HepG2 (cell line): Measurements from ENCODE around the gene LYRM4. TPM values are rescaled to one million over a fixed set of nuclear protein-coding genes. Genes with fewer than 3 reads are reported as not detected.
A peak's percentile ranks its signal among the peaks of the same experiment; 100 is the strongest.

Source experiments
- ATAC-seq: fragments of 200-7000 bp; cut with Tn5 transposase; 3 replicates; pipeline ENCODE4 v1.9.1; 2020; ENCODE audit warnings: mild to moderate bottlenecking, moderate library complexity
- BruUV-seq: library from RNA; stranded (reverse); fragments of 400-500 nt; replicated peaks from 2 replicates; lab custom pipeline; 2021; lab: Mats Ljungman, UMichigan
- CTCF ChIA-PET: fragments of 300-600 bp; formaldehyde crosslinking; extraction: SDS; loops from one replicate; lab custom pipeline; 2021; ENCODE audit warnings: low total read pairs, inconsistent platforms, low intra/inter-chr PET ratio; lab: Yijun Ruan, JAX
- POLR2A ChIA-PET: fragments of 350-600 bp; sonication (Branson Sonifier 250); formaldehyde crosslinking; loops from one replicate; lab custom pipeline; 2020; ENCODE audit warnings: antibody characterized with exemption, inconsistent platforms; lab: Yijun Ruan, JAX
- DNase-seq: peaks from one replicate; pipeline ENCODE4 v3.0.0-alpha.2; 2015; ENCODE audit warnings: low spot score
- FAIRE-seq: peaks from 3 replicates; lab custom pipeline; 2011; peaks lifted over from hg19 to GRCh38; lab: Jason Lieb, UNC
- H2AFZ ChIP-seq: one replicate; pipeline ENCODE4 v1.6.1; 2011; ENCODE audit warnings: low read length, inconsistent platforms
- H3K27ac ChIP-seq: fragments of 300-600 bp; 3 replicates; pipeline ENCODE4 v1.8.0; 2011; ENCODE audit warnings: mixed run types, mild to moderate bottlenecking, mixed read lengths, low read length, inconsistent platforms; ENCODE audit not compliant: insufficient read depth; ENCODE audit errors: extremely low read length
- H3K27me3 ChIP-seq, 2 experiments: fragments of 200-600 bp in 1 of 2; 2 replicates in 1 of 2; 3 replicates in 1 of 2; pipeline versions ENCODE4 v1.6.0 to v1.8.0; 2011; ENCODE audit warnings: low read length in 2 of 2, mild to moderate bottlenecking in 2 of 2, moderate library complexity in 2 of 2, inconsistent platforms in 1 of 2; ENCODE audit not compliant: insufficient read depth in 2 of 2, control insufficient read depth in 1 of 2
- H3K36me3 ChIP-seq, 2 experiments: fragments of 200-600 bp in 1 of 2; replicated peaks in 1 of 2; 2 replicates in 1 of 2; 3 replicates in 1 of 2; pipeline versions ENCODE4 v1.5.1 to v1.8.0; 2011; ENCODE audit warnings: low read length in 2 of 2, inconsistent platforms in 1 of 2; ENCODE audit not compliant: insufficient read depth in 2 of 2, control insufficient read depth in 1 of 2
- H3K4me1 ChIP-seq: 2 replicates; pipeline ENCODE4 v1.5.1; 2012; ENCODE audit warnings: low read length, inconsistent platforms; ENCODE audit not compliant: insufficient read depth
- H3K4me2 ChIP-seq: 2 replicates; pipeline ENCODE4 v1.6.0; 2011; ENCODE audit warnings: low read depth, low read length, inconsistent platforms
- H3K4me3 ChIP-seq, 3 experiments: fragments of 200-600 bp in 1 of 3; sonication (generic), shearing (Covaris generic) in 1 of 3; replicated peaks in 1 of 3; 2 replicates each; pipeline ENCODE4 v1.5.1; 2011 to 2016; ENCODE audit warnings: low read length in 3 of 3, inconsistent platforms in 2 of 3, low read depth in 2 of 3, mild to moderate bottlenecking in 2 of 3, control low read depth in 1 of 3, mixed read lengths in 1 of 3; ENCODE audit not compliant: insufficient read depth in 1 of 3
- H3K79me2 ChIP-seq: one replicate; pipeline ENCODE4 v1.6.1; 2011; ENCODE audit warnings: low read length, inconsistent platforms; ENCODE audit not compliant: insufficient read depth
- H3K9ac ChIP-seq: 2 replicates; pipeline ENCODE4 v1.6.0; 2011; ENCODE audit warnings: mild to moderate bottlenecking, low read depth, low read length, inconsistent platforms; ENCODE audit not compliant: insufficient read depth
- H3K9me3 ChIP-seq: 2 replicates; pipeline ENCODE4 v1.5.1; 2012; ENCODE audit warnings: mild to moderate bottlenecking, low read length
- H4K20me1 ChIP-seq: 2 replicates; pipeline ENCODE4 v1.6.0; 2011; ENCODE audit warnings: inconsistent platforms, mild to moderate bottlenecking, low read length, moderate library complexity; ENCODE audit not compliant: insufficient read depth
- CBX2 ChIP-seq, 2 experiments: fragments of 200-600 bp in 1 of 2; sonication (generic); formaldehyde crosslinking in 1 of 2; IDR thresholded peaks; 2 replicates each; pipeline versions ENCODE4 v1.7.0 to v1.8.1; 2018 to 2022; ENCODE audit warnings: low read depth in 2 of 2, low read length in 1 of 2, mild to moderate bottlenecking in 1 of 2, missing genetic modification reagents in 1 of 2
- CC2D1A ChIP-seq: sonication (generic); formaldehyde crosslinking; IDR thresholded peaks from 2 replicates; pipeline ENCODE4 v1.8.1; 2023; ENCODE audit warnings: mild to moderate bottlenecking, missing genetic modification reagents
- CEBPB ChIP-seq: IDR thresholded peaks from 2 replicates; pipeline ENCODE4 v1.6.1; 2011; ENCODE audit warnings: low read depth, low read length, improper control_type of control experiment, borderline replicate concordance
- CEBPG ChIP-seq: IDR thresholded peaks from 2 replicates; pipeline ENCODE4 v1.6.1; 2016
- ELF3 ChIP-seq: IDR thresholded peaks from 2 replicates; pipeline ENCODE4 v1.6.1; 2016; ENCODE audit warnings: missing genetic modification reagents, missing compliant biosample characterization
- FOXO1 ChIP-seq: sonication (generic); formaldehyde crosslinking; IDR thresholded peaks from 2 replicates; pipeline ENCODE4 v1.4.0; 2020; ENCODE audit warnings: missing genetic modification reagents
- ISL2 ChIP-seq: sonication (generic); formaldehyde crosslinking; IDR thresholded peaks from 2 replicates; pipeline ENCODE4 v1.5.0; 2020; ENCODE audit warnings: missing genetic modification reagents
- RERE ChIP-seq: IDR thresholded peaks from 2 replicates; pipeline ENCODE4 v1.6.1; 2016; ENCODE audit warnings: low read depth, missing genetic modification reagents, missing compliant biosample characterization
- REXO4 ChIP-seq: sonication (generic); formaldehyde crosslinking; IDR thresholded peaks from 2 replicates; pipeline ENCODE4 v1.8.0; 2022; ENCODE audit warnings: missing genetic modification reagents, mild to moderate bottlenecking, borderline replicate concordance
- SAP130 ChIP-seq: IDR thresholded peaks from 2 replicates; pipeline ENCODE4 v1.6.1; 2016; ENCODE audit warnings: low read depth
- TFE3 ChIP-seq: IDR thresholded peaks from 2 replicates; pipeline ENCODE4 v1.6.1; 2016
- XRCC5 ChIP-seq: fragments of 200-400 bp; formaldehyde crosslinking; optimal IDR thresholded peaks from 2 replicates; pipeline ENCODE3; 2017; ENCODE audit warnings: mild to moderate bottlenecking, low read length
- ZBTB43 ChIP-seq: sonication (generic); formaldehyde crosslinking; conservative IDR thresholded peaks from 2 replicates; pipeline ENCODE4 v1.4.0; 2020; ENCODE audit warnings: missing genetic modification reagents
- ZNF207 ChIP-seq: fragments of 450-650 bp; IDR thresholded peaks from 2 replicates; pipeline ENCODE4 v1.6.1; 2016; ENCODE audit warnings: antibody characterized with exemption, borderline replicate concordance
- ZNF292 ChIP-seq: sonication (generic); formaldehyde crosslinking; IDR thresholded peaks from 2 replicates; pipeline ENCODE4 v1.8.1; 2022; ENCODE audit warnings: mild to moderate bottlenecking, low read depth, missing genetic modification reagents, borderline replicate concordance
- ZNF33B ChIP-seq: sonication (generic); formaldehyde crosslinking; IDR thresholded peaks from 2 replicates; pipeline ENCODE4 v1.5.1; 2020; ENCODE audit warnings: mild to moderate bottlenecking, missing genetic modification reagents
- ZNF441 ChIP-seq: sonication (generic); formaldehyde crosslinking; IDR thresholded peaks from 2 replicates; pipeline ENCODE4 v1.7.0; 2021; ENCODE audit warnings: missing genetic modification reagents, borderline replicate concordance
- ZNF644 ChIP-seq: IDR thresholded peaks from 2 replicates; pipeline ENCODE4 v1.6.1; 2016; ENCODE audit warnings: low read depth
- ZNF7 ChIP-seq: IDR thresholded peaks from 2 replicates; pipeline ENCODE4 v1.6.1; 2016; ENCODE audit warnings: missing biosample characterization, missing genetic modification reagents
- WGBS: methylation state at CpG from one replicate; pipeline ENCODE4 v1.1.6; 2017; ENCODE audit warnings: low lambda C conversion rate; 5-methylcytosine and 5-hydroxymethylcytosine counted together
- in situ Hi-C: cut with HindIII; loops from 2 replicates; pipeline ENCODE4 v1.10.0; 2017; ENCODE audit warnings: low pct_unique_long_range_greater_than_20kb; ENCODE audit not compliant: extremely low pct_ligation_motif_present
- intact Hi-C: fragments of 100-400 bp; cut with micrococcal nuclease; formaldehyde crosslinking; loops from one replicate; pipeline ENCODE4 v1.10.0; 2022; ENCODE audit not compliant: unreplicated experiment
- polyA plus RNA-seq, 8 experiments: library from polyadenylated mRNA; depleted of rRNA in 3 of 8; stranded (reverse) in 7 of 8; unstranded in 1 of 8; fragments of >200 nt; fragmentation: Illumina TruSeq in 4 of 8; extraction: Trizol in 4 of 8; gene quantifications; 2 replicates each; pipeline versions ENCODE4 v1.2.1 to v1.2.3, GENCODE V29; 2011 to 2016; ENCODE audit warnings: low read depth in 4 of 8, missing spikeins in 1 of 8, mixed read lengths in 1 of 8; ENCODE audit not compliant: insufficient read depth in 1 of 8
- total RNA-seq, 5 experiments: library from RNA; depleted of rRNA; stranded (reverse); fragments of >200 nt; fragmentation: Illumina TruSeq; extraction: Trizol; gene quantifications; 2 replicates each; pipeline ENCODE4 v1.2.3, GENCODE V29; 2016; ENCODE audit warnings: low read depth in 1 of 5

The LYRM4 gene
- total and polyA plus RNA-seq, 2 of the 13 experiments (the other 11 are each of a cell fraction or from before 2014, with no cell fraction given): 64.6 to 67.5 TPM

GRCh38 chr6:5079692-5080091 is 181.1 kb downstream of the LYRM4 start:
- H3K36me3 ChIP-seq: no peaks in the 10 kb centered on the region; a peak in 1 of 5 replicates
- no peak overlapping the region for H3K9ac ChIP-seq
- H3K9me3 ChIP-seq: no peaks in the 10 kb centered on the region
- FAIRE-seq: no peak
- ATAC-seq: no peak
- H3K4me3 ChIP-seq: no peak overlapping the region
- ChIA-PET CTCF (no interaction called here), POLR2A (no interaction called here)
- peaks cover 71% of the 10 kb centered on the region for H3K4me1 ChIP-seq
- H3K4me2 ChIP-seq: peak overlapping the region; percentile 96; the same call in 1 of the 2 replicates
- no peaks in the 10 kb centered on the region for H3K27me3 ChIP-seq
- intact Hi-C loops (loop anchor here (1.0 to 5.0 kb wide), 2 partner anchors 11 to 38 kb away; no protein-coding TSS in a partner anchor), in situ Hi-C loops (no loop called here)
- no peaks in the 10 kb centered on the region for H4K20me1 ChIP-seq
- H3K79me2 ChIP-seq: peaks cover 5% of the 10 kb centered on the region
- H2AFZ ChIP-seq: no peak overlapping the region
- 55% methylated on average over 2 of the region's 2 CpGs for WGBS
- BruUV-seq: no TSS peak
- peak overlapping the region; percentile 81 for H3K27ac ChIP-seq
- DNase-seq: no peak
- TF ChIP-seq FOXO1 (CRISPR knock-in tag) (no peak), TFE3 (CRISPR knock-in tag) (0 out of 2 replicates have a peak, but pooled peaks have one; percentile 32), CEBPG (peak; percentile 70), ZBTB43 (CRISPR knock-in tag) (peak; percentile 97), ISL2 (no peak), RERE (CRISPR knock-in tag) (no peak), ZNF292 (CRISPR knock-in tag) (no peak), CBX2 (IDR thresholded peaks at IDR 0.05; ENCODE audit: low read depth, low read length) (no peak), CBX2 (CRISPR knock-in tag; IDR thresholded peaks at IDR 0.05; ENCODE audit: low read depth) (no peak), REXO4 (CRISPR knock-in tag) (no peak), ZNF7 (CRISPR knock-in tag) (no peak), ZNF644 (CRISPR knock-in tag) (0 out of 2 replicates have a peak, but pooled peaks have one; percentile 16), ZNF33B (CRISPR knock-in tag) (no peak), XRCC5 (no peak), ZNF207 (no peak), CEBPB (peak; percentile 53; the same call in 1 of the 2 replicates), CC2D1A (no peak), ELF3 (CRISPR knock-in tag) (no peak; the same call in 1 of the 2 replicates), ZNF441 (CRISPR knock-in tag) (no peak), SAP130 (CRISPR knock-in tag) (0 out of 2 replicates have a peak, but pooled peaks have one; percentile 16)
